NOMO-1 (cell line): ENCODE data around the gene FAM3D.
"Not testable (repeated sequence)": the region's sequence is repeated elsewhere in the genome, so short reads cannot be mapped to it uniquely, and the experiment has no call there.

Experiments used
- DNase-seq, 2 experiments: peaks; one replicate each; lab custom pipeline; 2025; ENCODE audit not compliant: unreplicated experiment in 2 of 2; lab: John Stamatoyannopoulos, UW

FAM3D gene

GRCh38 chr3:58685641-58686040 is 19.1 kb upstream of the FAM3D start:
- no peak for DNase-seq

GRCh38 chr3:58683466-58683865 is 16.9 kb upstream of the FAM3D start:
- no peak for DNase-seq

- no peak for DNase-seq
Observed at GRCh38 chr3:58683001-58683458, 16.5 kb upstream of the FAM3D start.

- DNase-seq, result no peak
Observed at GRCh38 chr3:58681863-58682262, 15.3 kb upstream of the FAM3D start.

- no peak for DNase-seq
Observed at GRCh38 chr3:58680879-58681525, 14.4 kb upstream of the FAM3D start.

- DNase-seq, result no peak
Observed at GRCh38 chr3:58679974-58680666, 13.5 kb upstream of the FAM3D start.

GRCh38 chr3:58679446-58679845 is 12.9 kb upstream of the FAM3D start:
- no peak for DNase-seq

- not testable (repeated sequence) for DNase-seq
Observed at GRCh38 chr3:58678177-58678970, 11.8 kb upstream of the FAM3D start.

- DNase-seq, result no peak
Observed at GRCh38 chr3:58672880-58673279, 6.3 kb upstream of the FAM3D start.

- no peak for DNase-seq
Observed at GRCh38 chr3:58672451-58672850, 5.9 kb upstream of the FAM3D start.

GRCh38 chr3:58670506-58671135 is 4.0 kb upstream of the FAM3D start:
- no peak for DNase-seq

GRCh38 chr3:58668247-58668646 is 1.7 kb upstream of the FAM3D start:
- no peak for DNase-seq

- DNase-seq, result no peak
Observed at GRCh38 chr3:58667704-58668103, 1.1 kb upstream of the FAM3D start.

GRCh38 chr3:58667229-58667628 is 655 bp upstream of the FAM3D start:
- no peak for DNase-seq

- no peak for DNase-seq
Observed at GRCh38 chr3:58665405-58665804, 1.2 kb downstream of the FAM3D start.

GRCh38 chr3:58664611-58665010 is 2.0 kb downstream of the FAM3D start:
- no peak for DNase-seq

GRCh38 chr3:58661836-58662420 is 4.6 kb downstream of the FAM3D start:
- no peak for DNase-seq

- DNase-seq, result no peak
Observed at GRCh38 chr3:58660998-58661397, 5.6 kb downstream of the FAM3D start.

GRCh38 chr3:58659051-58659675 is 7.4 kb downstream of the FAM3D start:
- DNase-seq, result no peak

GRCh38 chr3:58658508-58658907 is 8.1 kb downstream of the FAM3D start:
- no peak for DNase-seq
